Activated T-helper 1 cell treated with anti-CD3 and anti-CD28 coated beads, Interleukin-12 subunit alpha, Interleukin-12 subunit beta, Interleukin-2, Interleukin-4 antibody, amounts not matched to agents 30 ng/mL and 10 ng/mL and 1 ng/mL, durations not matched to agents 14 hours and 24 hours and 36 hours (primary cell): ENCODE measurements around the gene MIEF2. TPM values are rescaled to one million over a fixed set of nuclear protein-coding genes. Genes with fewer than 3 reads are reported as not detected.

ENCODE experiments used
- DNase-seq: peaks from one replicate; pipeline ENCODE4 v3.0.0; 2021; ENCODE audit warnings: low spot score
- H3K27ac Mint-ChIP-seq: one replicate; pipeline ENCODE4 v1.8.0; 2021; ENCODE audit warnings: mild to moderate bottlenecking, mixed read lengths
- H3K27me3 Mint-ChIP-seq: one replicate; pipeline ENCODE4 v1.8.0; 2022; ENCODE audit warnings: mild to moderate bottlenecking, moderate library complexity, mixed read lengths; ENCODE audit not compliant: insufficient read depth
- H3K36me3 Mint-ChIP-seq: one replicate; pipeline ENCODE4 v1.8.0; 2021; ENCODE audit warnings: low read depth, mixed read lengths
- H3K4me1 Mint-ChIP-seq: one replicate; pipeline ENCODE4 v1.8.0; 2021; ENCODE audit warnings: low read depth, mixed read lengths
- H3K4me3 Mint-ChIP-seq: one replicate; pipeline ENCODE4 v1.8.0; 2021; ENCODE audit warnings: mild to moderate bottlenecking, moderate library complexity, mixed read lengths
- H3K9me3 Mint-ChIP-seq: one replicate; pipeline ENCODE4 v1.8.0; 2021; ENCODE audit warnings: mixed read lengths
- intact Hi-C: fragments of 100-400 bp; cut with micrococcal nuclease; formaldehyde crosslinking; loops from one replicate; pipeline ENCODE4 v1.15.1; 2024
- total RNA-seq: library from RNA; stranded (reverse); gene quantifications from 2 replicates; pipeline ENCODE4 v1.2.3, GENCODE V29; 2022

The MIEF2 gene
- total RNA-seq, 1 donor from 2014 or later, result 7.0 TPM

DNA sequence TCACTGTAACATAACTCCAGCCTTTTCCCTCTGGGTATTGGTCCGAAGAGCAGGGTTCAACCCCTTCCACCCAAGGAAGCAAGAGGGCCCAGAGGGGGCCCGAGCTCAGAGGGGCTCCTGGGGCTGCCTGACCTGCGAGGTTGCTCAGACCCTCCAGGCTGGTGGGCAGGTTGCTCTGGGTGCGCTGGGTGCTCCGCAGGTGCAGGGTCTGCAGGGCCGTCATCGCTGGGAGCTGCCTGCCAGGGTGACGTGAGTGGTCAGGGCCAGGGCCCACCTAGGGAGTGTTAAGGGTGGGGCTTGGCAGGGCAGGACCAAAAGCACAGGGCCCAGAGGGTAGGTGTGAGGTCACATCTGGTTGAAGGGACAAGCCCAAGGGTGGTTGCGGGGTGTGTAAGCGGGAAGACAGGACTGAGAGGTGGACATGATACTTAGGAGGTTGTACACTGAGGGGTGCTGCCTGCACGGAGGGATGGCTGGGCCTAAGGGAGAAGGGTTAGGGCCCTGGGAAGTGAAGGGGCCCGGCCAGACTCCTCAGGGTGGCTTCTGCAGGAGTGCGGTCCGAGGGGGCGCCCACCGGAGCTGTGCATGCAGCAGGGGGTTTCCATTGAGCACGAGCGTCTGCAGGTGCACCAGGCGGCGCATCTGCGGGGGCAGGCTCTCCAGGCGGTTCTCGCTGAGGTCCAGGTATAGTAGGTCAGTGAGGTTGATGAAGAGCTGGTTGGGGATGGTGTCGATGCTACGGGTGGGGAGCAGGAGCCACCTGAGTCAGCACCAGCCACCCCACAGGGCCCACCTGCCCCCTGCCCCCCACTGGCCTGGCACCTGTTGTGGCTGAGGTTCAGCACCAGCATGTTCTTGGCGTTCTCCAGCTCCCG lies 6.3 kb upstream of the MIEF2 start:
- intact Hi-C loops, result no loop called here
- H3K4me3 Mint-ChIP-seq, result no peak overlapping the region
- no peak overlapping the region for H3K27ac Mint-ChIP-seq
- no peaks in the 10 kb centered on the region for H3K27me3 Mint-ChIP-seq
- peaks cover 25% of the 10 kb centered on the region for H3K36me3 Mint-ChIP-seq
- H3K9me3 Mint-ChIP-seq, result no peaks in the 10 kb centered on the region
- H3K4me1 Mint-ChIP-seq, result peaks cover 14% of the 10 kb centered on the region
- no peak for DNase-seq

DNA sequence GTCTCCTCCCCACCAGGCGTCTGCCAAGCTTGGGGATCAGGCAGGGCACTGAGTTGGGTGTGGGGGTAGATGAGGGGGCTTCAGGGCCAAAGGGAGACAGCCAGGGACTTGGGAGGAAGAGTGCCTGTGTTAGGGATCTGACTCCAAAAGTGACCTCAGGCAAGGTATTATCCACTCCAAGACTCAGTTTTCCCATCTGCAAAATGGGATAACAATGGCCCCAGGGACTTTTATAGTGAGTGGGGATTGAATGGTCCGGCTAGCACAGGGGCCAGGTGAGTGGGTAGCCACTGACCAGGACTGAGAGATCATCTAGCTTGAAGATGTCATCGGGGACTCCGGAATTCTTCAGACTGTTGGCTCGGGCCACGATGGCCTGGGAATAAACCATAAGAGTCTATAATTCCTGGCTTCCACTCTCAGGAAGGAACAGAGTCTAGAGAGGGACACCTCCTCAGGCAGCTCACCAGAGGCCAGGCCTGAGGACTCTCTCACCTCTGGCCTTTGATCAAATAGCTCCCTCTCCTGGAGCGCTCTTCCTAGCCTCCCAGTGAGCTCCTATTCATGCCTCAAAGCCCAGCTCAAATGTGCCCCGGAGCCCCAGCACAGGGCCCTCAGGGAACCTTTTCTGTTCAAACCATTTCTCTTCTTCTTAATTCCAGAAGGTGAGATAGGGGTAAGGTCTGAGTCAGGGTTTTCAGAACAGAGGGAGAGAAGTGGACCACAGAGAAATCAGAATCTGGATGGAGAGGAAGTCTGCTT lies 5.4 kb upstream of the MIEF2 start:
- intact Hi-C loops, result no loop called here
- no peak overlapping the region for H3K27ac Mint-ChIP-seq
- H3K27me3 Mint-ChIP-seq, result no peaks in the 10 kb centered on the region
- H3K4me1 Mint-ChIP-seq, result peaks cover 20% of the 10 kb centered on the region
- no peak overlapping the region for H3K4me3 Mint-ChIP-seq
- peaks cover 25% of the 10 kb centered on the region for H3K36me3 Mint-ChIP-seq
- DNase-seq, result no peak
- H3K9me3 Mint-ChIP-seq, result no peaks in the 10 kb centered on the region

DNA sequence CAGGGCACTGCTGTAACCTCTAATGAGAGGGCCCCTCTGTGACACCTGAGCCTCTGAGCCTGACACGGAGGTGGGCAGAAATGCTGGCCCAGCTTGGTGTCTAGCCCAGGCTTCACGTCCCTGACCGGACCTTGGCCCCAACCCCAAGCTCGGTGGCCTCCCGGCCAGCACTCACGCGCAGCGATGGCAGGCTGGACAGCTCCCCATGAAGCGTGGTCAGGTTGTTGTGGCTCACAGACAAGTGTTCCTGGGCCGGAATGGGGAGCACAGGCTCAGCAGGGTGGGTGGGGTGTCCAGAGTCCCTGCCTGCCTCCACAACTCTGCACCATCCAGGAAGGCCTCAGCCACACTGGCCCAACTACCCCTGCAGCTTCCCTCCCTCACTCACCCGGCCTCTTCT lies 4.1 kb upstream of the MIEF2 start:
- peaks cover 23% of the 10 kb centered on the region for H3K4me1 Mint-ChIP-seq
- intact Hi-C loops, result no loop called here
- H3K27me3 Mint-ChIP-seq, result no peaks in the 10 kb centered on the region
- H3K4me3 Mint-ChIP-seq, result peak overlapping the region; percentile 45
- no peak for DNase-seq
- H3K36me3 Mint-ChIP-seq, result peaks cover 19% of the 10 kb centered on the region
- no peak overlapping the region for H3K27ac Mint-ChIP-seq
- no peaks in the 10 kb centered on the region for H3K9me3 Mint-ChIP-seq

DNA sequence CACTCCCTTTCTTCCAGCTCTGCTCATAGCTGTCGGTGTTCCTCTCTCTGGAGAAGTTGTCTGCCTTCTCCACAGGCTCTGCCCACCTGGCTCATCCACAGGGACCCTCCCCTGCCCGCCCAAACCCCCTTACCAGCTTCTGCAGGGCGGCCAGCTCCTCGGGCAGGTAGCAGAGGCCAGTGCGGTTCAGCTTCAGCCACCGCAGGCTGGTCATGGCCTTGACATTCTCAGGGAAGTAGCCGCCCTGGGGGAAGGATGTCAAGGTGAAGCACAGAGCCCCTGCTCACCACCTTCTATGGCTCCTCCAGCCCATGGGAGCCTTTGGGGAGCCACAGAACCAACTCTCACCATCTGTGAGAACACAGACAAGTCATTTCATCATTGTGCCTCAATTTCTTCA lies 3.7 kb upstream of the MIEF2 start:
- intact Hi-C loops, result no loop called here
- Mint-ChIP-seq H3K36me3 (peaks cover 16% of the 10 kb centered on the region), H3K4me3 (peak overlapping the region; percentile 99), H3K27me3 (no peaks in the 10 kb centered on the region), H3K27ac (no peak overlapping the region), H3K4me1 (peaks cover 27% of the 10 kb centered on the region), H3K9me3 (no peaks in the 10 kb centered on the region)
- DNase-seq, result no peak

DNA sequence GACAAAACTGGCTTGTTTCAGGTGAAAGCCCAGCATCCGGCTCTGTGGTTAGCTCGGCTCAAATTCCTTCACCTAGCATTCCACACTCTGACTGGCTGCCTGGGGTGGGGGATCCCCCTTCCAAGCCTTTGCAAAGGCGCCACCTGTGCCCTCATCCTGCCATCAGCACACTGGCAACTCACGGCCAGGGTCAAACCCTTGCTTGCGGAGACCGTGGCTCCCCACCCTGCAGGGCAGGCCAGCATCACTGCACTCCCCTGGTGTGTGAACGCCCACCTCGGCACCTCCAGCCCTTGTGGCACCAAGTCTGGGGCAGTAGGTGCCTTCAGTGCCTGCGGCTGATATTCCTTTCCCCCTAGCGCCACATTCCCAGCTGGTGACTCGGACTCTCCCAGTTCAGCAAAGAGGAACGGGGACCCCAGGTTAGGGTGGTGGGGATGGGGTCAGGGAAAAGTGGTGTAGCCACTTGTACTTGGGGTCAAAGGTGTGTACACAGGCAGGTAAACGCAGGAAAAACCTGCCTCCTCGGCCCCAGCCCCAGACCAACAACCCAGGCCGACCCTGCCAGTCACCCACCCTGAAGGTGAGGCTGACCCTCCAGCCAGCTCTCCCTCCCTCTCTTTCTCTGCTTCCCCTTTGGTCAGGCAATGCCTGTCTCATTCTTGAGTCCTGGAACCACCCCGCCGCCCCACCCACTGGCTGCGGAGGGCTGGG lies 3.0 kb upstream of the MIEF2 start:
- no peak for DNase-seq
- intact Hi-C loops, result no loop called here
- Mint-ChIP-seq H3K4me3 (peak overlapping the region; percentile 99), H3K27me3 (no peaks in the 10 kb centered on the region), H3K9me3 (no peaks in the 10 kb centered on the region), H3K4me1 (peaks cover 31% of the 10 kb centered on the region), H3K27ac (peak overlapping the region; percentile 89), H3K36me3 (peaks cover 15% of the 10 kb centered on the region)

GRCh38 chr17:18257982-18258355 lies 2.5 kb upstream of the MIEF2 start:
- Mint-ChIP-seq H3K4me3 (peak overlapping the region; percentile 99), H3K4me1 (peaks cover 31% of the 10 kb centered on the region), H3K36me3 (peaks cover 12% of the 10 kb centered on the region), H3K27ac (peak overlapping the region; percentile 89), H3K27me3 (no peaks in the 10 kb centered on the region), H3K9me3 (no peaks in the 10 kb centered on the region)
- intact Hi-C loops, result loop anchor here (1.0 kb wide), 1 partner anchor 10 kb away; no protein-coding TSS in a partner anchor
- peak; percentile 37 for DNase-seq

- Mint-ChIP-seq H3K9me3 (no peaks in the 10 kb centered on the region), H3K36me3 (peaks cover 12% of the 10 kb centered on the region)
- intact Hi-C loops, result loop anchor here (1.0 kb wide), 1 partner anchor 10 kb away; no protein-coding TSS in a partner anchor
These were observed 2.0 kb upstream of the MIEF2 start, which contains the start of gene FLII for GRCh38 chr17:18258356-18259038. Gene FLII, minus strand, starts transcription at chr17:18258738. Its CDS starts 48 bp downstream, at chr17:18258690.

DNA sequence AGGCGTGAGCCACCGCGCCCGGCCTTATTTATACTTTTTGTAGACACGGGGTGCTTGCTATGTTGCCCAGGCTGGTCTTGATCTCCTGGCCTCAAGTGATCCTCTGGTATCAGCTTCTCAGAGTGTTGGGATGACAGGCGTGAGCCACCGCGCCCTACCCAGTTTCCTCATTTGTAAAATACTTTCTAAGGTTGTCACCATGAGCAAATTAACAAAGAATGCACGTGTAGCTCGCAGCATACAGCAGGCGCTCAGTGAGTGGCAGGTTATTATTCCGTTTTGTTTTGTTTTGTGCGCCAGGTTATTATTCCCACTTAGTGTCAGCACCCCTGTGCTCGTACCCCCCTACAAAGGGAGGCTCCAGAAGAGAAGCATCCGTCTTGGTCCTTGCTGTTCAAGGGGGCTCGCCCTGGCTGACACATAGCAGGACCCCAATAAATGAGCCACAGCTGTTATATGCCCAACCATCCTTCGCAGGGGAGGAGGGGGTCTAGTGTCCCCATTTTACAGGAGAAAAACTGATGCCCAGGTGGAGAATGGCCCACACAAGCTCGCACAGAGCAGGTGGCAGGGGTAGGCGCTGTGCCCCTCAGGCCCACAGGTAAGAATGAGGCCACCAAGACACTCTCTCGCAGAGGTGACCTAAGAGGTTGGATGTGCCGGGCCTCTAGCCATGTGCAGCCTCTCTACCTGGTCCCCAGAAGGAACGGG lies 686 bp upstream of the MIEF2 start:
- intact Hi-C loops, result loop anchor here (1.0 to 2.0 kb wide), 5 partner anchors 34 to 172 kb away; partner anchors contain the start of genes ALKBH5, DRG2, LLGL1 and SHMT1
- no peaks in the 10 kb centered on the region for H3K9me3 Mint-ChIP-seq

More at GRCh38 chr17:18258356-18259038, 2.0 kb upstream of the MIEF2 start, which contains the start of gene FLII:
- peak; percentile 50 for DNase-seq
- Mint-ChIP-seq H3K27ac (peak within 1 kb of the TSS; percentile 89), H3K27me3 (no peaks in the 10 kb centered on the region), H3K4me3 (peak within 1 kb of the TSS; percentile 99), H3K4me1 (peaks cover 31% of the 10 kb centered on the region)

DNA sequence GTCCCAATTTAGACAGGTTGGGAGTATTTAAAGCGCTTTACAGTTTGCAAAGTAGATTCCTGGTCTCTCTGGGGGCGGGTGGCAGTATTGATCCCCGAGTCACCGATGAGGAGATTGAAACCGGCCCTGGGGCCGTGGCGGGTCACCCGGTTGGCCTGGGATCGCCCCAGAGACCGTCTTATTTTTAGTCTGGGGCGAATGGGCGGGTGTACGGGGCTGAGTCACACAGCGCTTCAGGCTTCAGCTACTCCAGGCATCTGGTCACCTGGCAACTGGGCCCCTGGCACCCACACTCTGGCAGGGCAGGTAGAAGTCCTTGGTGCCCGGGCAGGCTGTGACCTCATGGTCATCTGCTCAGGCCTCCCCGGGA lies 669 bp downstream of the MIEF2 start:
- Mint-ChIP-seq H3K36me3 (peaks cover 9% of the 10 kb centered on the region), H3K4me3 (peak overlapping the region; percentile 82), H3K27me3 (no peaks in the 10 kb centered on the region), H3K27ac (peak overlapping the region; percentile 76), H3K4me1 (peaks cover 31% of the 10 kb centered on the region), H3K9me3 (no peaks in the 10 kb centered on the region)
- intact Hi-C loops, result loop anchor here (2.0 kb wide), 1 partner anchor 102 kb away; the partner anchor contains the start of gene SHMT1
- no peak for DNase-seq

More for the DNA sequence above, 686 bp upstream of the MIEF2 start:
- Mint-ChIP-seq H3K36me3 (peaks cover 9% of the 10 kb centered on the region), H3K27me3 (no peaks in the 10 kb centered on the region), H3K4me3 (peak overlapping the region; percentile 82), H3K27ac (peak overlapping the region; percentile 73), H3K4me1 (peaks cover 31% of the 10 kb centered on the region)
- DNase-seq, result no peak

GRCh38 chr17:18261659-18262058 lies 1.2 kb downstream of the MIEF2 start:
- no peaks in the 10 kb centered on the region for H3K9me3 Mint-ChIP-seq
- no peaks in the 10 kb centered on the region for H3K27me3 Mint-ChIP-seq
- intact Hi-C loops, result loop anchor here (2.0 kb wide), 1 partner anchor 101 kb away; the partner anchor contains the start of gene SHMT1
- H3K36me3 Mint-ChIP-seq, result peaks cover 9% of the 10 kb centered on the region
- peak overlapping the region; percentile 76 for H3K27ac Mint-ChIP-seq
- peaks cover 29% of the 10 kb centered on the region for H3K4me1 Mint-ChIP-seq
- DNase-seq, result no peak
- peak overlapping the region; percentile 82 for H3K4me3 Mint-ChIP-seq

- H3K27ac Mint-ChIP-seq, result no peak overlapping the region
- H3K27me3 Mint-ChIP-seq, result no peaks in the 10 kb centered on the region
- intact Hi-C loops, result no loop called here
- H3K9me3 Mint-ChIP-seq, result no peaks in the 10 kb centered on the region
- peaks cover 7% of the 10 kb centered on the region for H3K36me3 Mint-ChIP-seq
- peak overlapping the region; percentile 82 for H3K4me3 Mint-ChIP-seq
- no peak for DNase-seq
- peaks cover 24% of the 10 kb centered on the region for H3K4me1 Mint-ChIP-seq
These were observed 1.6 kb downstream of the MIEF2 start for GRCh38 chr17:18262111-18262510.
